RKO (cell line): ENCODE measurements around the gene ARG1.

Experiments
- DNase-seq: peaks from one replicate; pipeline ENCODE4 v3.0.0-alpha.2; 2016; ENCODE audit warnings: low spot score

The ARG1 gene

DNA sequence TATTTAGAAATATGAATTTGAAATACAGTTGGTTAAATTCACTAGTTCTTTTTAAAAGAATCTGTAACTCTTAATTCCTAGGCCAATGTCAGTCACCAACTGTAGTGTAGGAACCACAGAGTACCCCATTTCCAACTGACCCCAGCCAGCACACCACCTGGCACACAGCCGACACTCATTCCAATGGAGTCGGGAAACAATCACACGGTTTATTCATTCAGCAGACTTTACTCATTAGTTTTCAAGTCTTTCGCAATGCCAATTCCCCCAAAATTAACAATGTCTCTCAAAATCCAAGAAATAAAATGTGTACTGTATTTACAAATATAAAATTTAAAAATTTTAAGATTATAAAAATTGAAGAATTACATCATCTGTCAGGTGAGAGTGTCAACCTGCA, 13.5 kb downstream of the ARG1 start:
- no peak for DNase-seq

- no peak for DNase-seq
These were observed 14.9 kb downstream of the ARG1 start for GRCh38 chr6:131587909-131588308.

DNA sequence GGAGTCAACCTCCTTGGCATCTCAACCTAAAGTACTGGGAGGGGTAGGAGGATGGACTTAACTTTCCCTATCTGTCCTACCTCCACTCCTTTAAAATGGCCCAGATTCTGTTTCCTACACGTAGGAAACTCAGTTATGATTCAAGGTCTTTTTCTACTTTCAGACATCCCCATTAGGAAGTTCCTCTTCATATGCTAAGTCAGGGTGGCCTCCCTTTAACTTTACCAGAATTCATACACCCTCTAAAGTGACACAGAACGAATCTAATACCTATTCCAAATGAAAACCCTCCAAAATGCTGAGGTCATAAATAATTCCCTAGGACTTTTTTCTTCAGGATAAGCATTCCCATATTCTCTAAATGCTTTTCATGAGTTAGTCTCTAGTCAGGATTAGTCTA, 15.6 kb downstream of the ARG1 start:
- DNase-seq = no peak

GRCh38 chr6:131592935-131593334, 19.9 kb downstream of the ARG1 start:
- DNase-seq = no peak

GRCh38 chr6:131594074-131594473, 21.0 kb downstream of the ARG1 start:
- DNase-seq = no peak

DNA sequence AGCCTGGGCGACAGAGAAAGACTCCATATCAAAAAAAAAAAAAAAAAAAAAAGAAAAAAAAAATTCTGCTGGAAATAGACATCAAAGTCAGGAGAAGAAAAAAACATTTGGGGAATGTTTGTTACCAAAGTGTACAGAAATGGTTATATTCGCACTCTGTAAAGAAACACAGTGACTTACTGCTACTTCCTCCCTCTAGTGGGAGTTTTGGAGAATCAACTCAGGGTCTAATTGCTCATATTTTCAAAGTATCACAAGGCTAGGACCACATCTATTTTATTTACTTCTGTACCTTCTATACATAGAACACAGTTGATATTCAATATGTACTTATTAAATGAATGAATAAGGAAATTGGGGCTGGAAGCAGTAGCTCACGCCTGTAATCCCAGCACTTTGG, 24.4 kb downstream of the ARG1 start:
- DNase-seq = peak; percentile 21

DNA sequence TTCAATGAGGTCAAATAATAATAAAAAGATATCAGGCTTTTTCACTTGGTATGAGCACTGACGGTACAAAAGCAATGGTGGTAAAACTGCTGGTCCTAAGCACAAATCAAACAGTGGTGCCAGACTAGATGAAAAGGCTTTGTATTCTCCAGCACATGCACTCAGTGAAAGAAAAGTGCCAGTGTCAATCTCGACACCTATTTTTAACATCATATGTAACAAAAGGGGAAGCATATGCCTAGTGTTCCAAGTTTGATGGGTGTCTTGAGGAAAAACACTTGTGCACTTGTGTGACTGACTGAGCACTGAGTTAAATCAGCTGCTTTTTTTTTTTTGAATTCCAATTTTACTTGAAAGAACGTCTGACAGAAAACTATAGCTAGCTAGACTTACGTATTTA, 27.7 kb downstream of the ARG1 start:
- no peak for DNase-seq

DNA sequence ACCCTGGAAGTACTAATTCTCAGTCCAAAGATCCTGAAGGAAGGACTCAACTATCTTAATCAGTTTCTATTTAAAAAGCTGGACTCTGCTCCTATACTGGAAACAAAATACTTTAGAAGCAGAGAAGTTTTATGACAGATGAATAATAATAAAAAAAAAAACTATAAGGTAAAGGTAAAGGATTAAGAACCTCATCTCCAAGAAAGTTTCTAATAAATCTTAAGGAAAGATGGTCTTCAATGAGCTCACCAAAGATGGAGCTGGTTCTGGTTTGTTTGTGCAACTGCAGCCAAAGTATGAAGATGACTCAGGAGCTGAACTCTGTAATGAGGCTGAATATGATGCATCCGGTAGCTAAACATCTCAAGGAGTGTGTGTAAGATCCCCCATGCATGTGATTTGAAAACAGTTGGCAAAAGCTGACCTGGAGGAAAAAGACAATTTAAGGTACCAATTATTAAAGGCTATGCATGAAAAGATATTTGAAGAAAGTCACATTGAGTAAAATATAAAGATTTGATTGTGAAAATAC, 29.8 kb downstream of the ARG1 start:
- peak; percentile 66 for DNase-seq

DNA sequence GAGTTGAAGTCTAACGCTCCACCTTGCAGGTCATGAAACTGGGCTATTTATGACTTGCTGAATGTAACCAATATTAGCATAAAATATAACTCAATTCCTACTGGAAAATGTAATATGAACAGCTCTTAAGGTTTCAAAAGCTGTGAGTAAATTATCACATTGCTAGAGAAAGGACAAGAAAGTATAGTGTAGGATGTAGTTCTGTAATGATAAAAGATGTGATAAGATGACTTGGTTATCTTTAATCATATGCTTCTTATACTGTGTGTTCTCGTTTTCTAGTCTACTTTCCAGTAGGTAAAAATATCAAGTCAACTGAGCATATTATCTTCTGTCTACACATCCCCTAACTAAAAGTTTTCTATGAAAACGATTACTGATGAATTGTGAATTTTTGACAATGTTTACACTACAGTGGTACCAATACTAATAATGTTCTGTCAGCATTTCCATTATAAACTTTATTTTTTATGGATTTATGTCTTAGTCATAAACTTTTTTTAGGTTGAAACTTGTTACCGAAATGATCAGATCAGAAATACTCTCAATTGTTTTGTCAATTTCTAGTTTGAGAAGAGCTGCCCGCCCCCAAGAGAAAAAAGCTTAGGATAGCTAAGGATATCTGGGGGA, 40.4 kb downstream of the ARG1 start:
- no peak for DNase-seq

DNA sequence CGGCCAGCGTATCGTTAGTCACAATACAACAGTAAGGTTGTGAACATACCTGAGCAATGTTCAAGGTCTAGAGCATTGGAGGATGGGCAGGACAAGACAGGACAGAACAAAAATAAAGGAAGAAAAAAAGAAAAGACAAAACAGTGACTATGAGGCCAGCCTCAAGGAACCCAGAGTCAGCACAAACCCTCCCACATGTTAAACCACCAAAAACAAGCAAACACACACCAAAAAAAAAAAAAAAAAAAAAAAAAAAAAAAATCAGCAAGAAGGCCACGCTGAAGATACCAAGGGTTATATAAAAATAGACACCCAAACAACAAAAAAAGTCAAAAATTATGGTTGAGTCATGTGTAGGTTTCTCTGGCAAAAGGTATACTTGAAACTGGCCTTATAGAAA, 42.2 kb downstream of the ARG1 start:
- no peak for DNase-seq

GRCh38 chr6:131627724-131628682, 55.0 kb downstream of the ARG1 start, which contains the start of gene MED23:
Gene MED23, minus strand, starts transcription at chr6:131628242. Its CDS starts 193 bp downstream, at chr6:131628049.
- DNase-seq = peak; percentile 92

- no peak for DNase-seq
These were observed 55.7 kb downstream of the ARG1 start for GRCh38 chr6:131628726-131629125.

- DNase-seq = no peak
These were observed 56.6 kb downstream of the ARG1 start for GRCh38 chr6:131629651-131630050.

- no peak for DNase-seq
These were observed 58.7 kb downstream of the ARG1 start for GRCh38 chr6:131631625-131632289.
